ENCODE results near the gene WFS1. TPM values are rescaled to one million over a fixed set of nuclear protein-coding genes. Genes with fewer than 3 reads are reported as not detected.

The WFS1 gene
- total and polyA plus RNA-seq, 9 of the 15 experiments (the other 6 are each of a cell fraction or from before 2014, with no cell fraction given): 0.01 to 0.29 (median 0.03) TPM; not detected in 5

DNA sequence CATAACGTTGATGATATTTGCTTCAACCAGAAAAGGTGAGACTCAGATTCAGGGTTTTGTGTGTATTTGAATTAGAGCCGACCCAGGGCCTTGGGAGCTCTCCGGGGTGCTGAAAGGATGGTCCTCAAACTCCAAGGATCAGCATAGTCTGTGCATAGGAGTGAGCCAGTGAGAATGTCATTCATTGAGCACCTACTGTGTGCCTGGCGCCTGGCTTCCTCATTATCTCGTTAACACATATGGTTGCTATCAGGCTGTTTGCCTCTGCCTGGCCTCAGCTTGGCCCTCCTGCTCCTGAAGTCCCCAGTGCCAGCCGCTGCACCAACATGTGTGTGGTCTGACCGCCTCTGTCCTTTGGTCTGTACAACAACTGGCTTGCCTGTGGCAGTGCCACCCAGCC is 44.2 kb upstream of the WFS1 start:
- ATAC-seq (0 out of 3 replicates have a peak, but pooled peaks have one; percentile 43), DNase-seq (ENCODE audit: extremely low read depth in 1 of 4, low spot score in 3 of 4) (peak in 3 of 4 experiments; percentile 15 to 35 (median 23)), FAIRE-seq (no peak)
- Histone ChIP-seq H3K79me2 (ENCODE audit: control insufficient read depth, insufficient read depth, low read length) (no peaks in the 10 kb centered on the region), H3K4me3 (no peak overlapping the region), H4K20me1 (replicated peaks; ENCODE audit: control insufficient read depth, insufficient read depth, low read length) (no peaks in the 10 kb centered on the region), H3K4me2 (ENCODE audit: insufficient read depth, low read length) (no peak overlapping the region), H2AFZ (ENCODE audit: low read depth, low read length) (no peak overlapping the region), H3K9me1 (ENCODE audit: control insufficient read depth, insufficient read depth, low read length) (no peaks in the 10 kb centered on the region), H3K9me3 (replicated peaks; ENCODE audit: control insufficient read depth, insufficient read depth, low read depth, low read length) (no peaks in the 10 kb centered on the region), H3K27ac (ENCODE audit: extremely low read depth, low read depth, low read length) (no peak overlapping the region), H3K36me3 (ENCODE audit: control insufficient read depth, insufficient read depth, low read length) (no peaks in the 10 kb centered on the region), H3K4me1 (replicated peaks in 1 of 2; ENCODE audit: control insufficient read depth in 2 of 2, insufficient read depth in 2 of 2, low read length in 2 of 2) (peaks cover 0 to 3% of the 10 kb centered on the region in 2 experiments; a peak in 1 of 5 replicates), H3K27me3 (ENCODE audit: control insufficient read depth in 2 of 2, insufficient read depth in 2 of 2, low read length in 2 of 2) (no peaks in the 10 kb centered on the region; a peak in 1 of 5 replicates), H3K9ac (ENCODE audit: insufficient read depth in 1 of 2, low read depth in 2 of 2, low read length in 2 of 2) (no peak overlapping the region)
- ChIA-PET POLR2A (interaction anchor here (0.8 kb wide), 1 partner anchor 21 kb away, joined by 4 read pairs; no protein-coding TSS in a partner anchor), CTCF (ENCODE audit: low intra/inter-chr PET ratio) (no interaction called here)
- intact Hi-C loops (cut with micrococcal nuclease) (no loop called here), in situ Hi-C loops (cut with MboI) (no loop called here)
- no TSS peak for BruUV-seq (replicated peaks)
- TF ChIP-seq MIER1 (IDR thresholded peaks at IDR 0.05; ENCODE audit: low read depth) (peak; percentile 82), SNRNP70 (optimal IDR thresholded peaks at IDR 0.05; ENCODE audit: low read depth, low read length) (no peak), ZKSCAN1 (IDR thresholded peaks at IDR 0.05; ENCODE audit: low read depth, low read length) (peak; percentile 74; the same call in 1 of the 2 replicates), EHMT2 (IDR thresholded peaks at IDR 0.05) (peak; percentile 92)
- TF ChIP-seq, protein P1, sequence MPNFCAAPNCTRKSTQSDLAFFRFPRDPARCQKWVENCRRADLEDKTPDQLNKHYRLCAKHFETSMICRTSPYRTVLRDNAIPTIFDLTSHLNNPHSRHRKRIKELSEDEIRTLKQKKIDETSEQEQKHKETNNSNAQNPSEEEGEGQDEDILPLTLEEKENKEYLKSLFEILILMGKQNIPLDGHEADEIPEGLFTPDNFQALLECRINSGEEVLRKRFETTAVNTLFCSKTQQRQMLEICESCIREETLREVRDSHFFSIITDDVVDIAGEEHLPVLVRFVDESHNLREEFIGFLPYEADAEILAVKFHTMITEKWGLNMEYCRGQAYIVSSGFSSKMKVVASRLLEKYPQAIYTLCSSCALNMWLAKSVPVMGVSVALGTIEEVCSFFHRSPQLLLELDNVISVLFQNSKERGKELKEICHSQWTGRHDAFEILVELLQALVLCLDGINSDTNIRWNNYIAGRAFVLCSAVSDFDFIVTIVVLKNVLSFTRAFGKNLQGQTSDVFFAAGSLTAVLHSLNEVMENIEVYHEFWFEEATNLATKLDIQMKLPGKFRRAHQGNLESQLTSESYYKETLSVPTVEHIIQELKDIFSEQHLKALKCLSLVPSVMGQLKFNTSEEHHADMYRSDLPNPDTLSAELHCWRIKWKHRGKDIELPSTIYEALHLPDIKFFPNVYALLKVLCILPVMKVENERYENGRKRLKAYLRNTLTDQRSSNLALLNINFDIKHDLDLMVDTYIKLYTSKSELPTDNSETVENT (CRISPR knock-in tag; IDR thresholded peaks at IDR 0.05): no peak
- TF ChIP-seq, protein P2, sequence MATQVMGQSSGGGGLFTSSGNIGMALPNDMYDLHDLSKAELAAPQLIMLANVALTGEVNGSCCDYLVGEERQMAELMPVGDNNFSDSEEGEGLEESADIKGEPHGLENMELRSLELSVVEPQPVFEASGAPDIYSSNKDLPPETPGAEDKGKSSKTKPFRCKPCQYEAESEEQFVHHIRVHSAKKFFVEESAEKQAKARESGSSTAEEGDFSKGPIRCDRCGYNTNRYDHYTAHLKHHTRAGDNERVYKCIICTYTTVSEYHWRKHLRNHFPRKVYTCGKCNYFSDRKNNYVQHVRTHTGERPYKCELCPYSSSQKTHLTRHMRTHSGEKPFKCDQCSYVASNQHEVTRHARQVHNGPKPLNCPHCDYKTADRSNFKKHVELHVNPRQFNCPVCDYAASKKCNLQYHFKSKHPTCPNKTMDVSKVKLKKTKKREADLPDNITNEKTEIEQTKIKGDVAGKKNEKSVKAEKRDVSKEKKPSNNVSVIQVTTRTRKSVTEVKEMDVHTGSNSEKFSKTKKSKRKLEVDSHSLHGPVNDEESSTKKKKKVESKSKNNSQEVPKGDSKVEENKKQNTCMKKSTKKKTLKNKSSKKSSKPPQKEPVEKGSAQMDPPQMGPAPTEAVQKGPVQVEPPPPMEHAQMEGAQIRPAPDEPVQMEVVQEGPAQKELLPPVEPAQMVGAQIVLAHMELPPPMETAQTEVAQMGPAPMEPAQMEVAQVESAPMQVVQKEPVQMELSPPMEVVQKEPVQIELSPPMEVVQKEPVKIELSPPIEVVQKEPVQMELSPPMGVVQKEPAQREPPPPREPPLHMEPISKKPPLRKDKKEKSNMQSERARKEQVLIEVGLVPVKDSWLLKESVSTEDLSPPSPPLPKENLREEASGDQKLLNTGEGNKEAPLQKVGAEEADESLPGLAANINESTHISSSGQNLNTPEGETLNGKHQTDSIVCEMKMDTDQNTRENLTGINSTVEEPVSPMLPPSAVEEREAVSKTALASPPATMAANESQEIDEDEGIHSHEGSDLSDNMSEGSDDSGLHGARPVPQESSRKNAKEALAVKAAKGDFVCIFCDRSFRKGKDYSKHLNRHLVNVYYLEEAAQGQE (IDR thresholded peaks at IDR 0.05; ENCODE audit: borderline replicate concordance): peak; percentile 97
- TF ChIP-seq, protein P2 (CRISPR knock-in tag; IDR thresholded peaks at IDR 0.05; ENCODE audit: low read depth): peak; percentile 89
- 3% methylated on average over 7 of the region's 7 CpGs for WGBS (ENCODE audit: insufficient coverage, low coverage, missing lambda C conversion rate)

Measured in K562 (cell line).